Measurements from ENCODE around the gene SPRING1. TPM values are rescaled to one million over a fixed set of nuclear protein-coding genes. Genes with fewer than 3 reads are reported as not detected.

SPRING1 gene
- total and polyA plus RNA-seq, 2 of the 13 experiments (the other 11 are each of a cell fraction or from before 2014, with no cell fraction given), result 20.0 to 51.8 TPM

- Histone ChIP-seq H3K27me3 (ENCODE audit: control insufficient read depth in 1 of 2, insufficient read depth in 2 of 2, low read length in 2 of 2) (no peaks in the 10 kb centered on the region), H3K27ac (ENCODE audit: extremely low read length, insufficient read depth, low read length) (no peak overlapping the region), H4K20me1 (ENCODE audit: insufficient read depth, low read length) (no peaks in the 10 kb centered on the region), H3K9ac (ENCODE audit: insufficient read depth, low read depth, low read length) (no peak overlapping the region), H3K79me2 (ENCODE audit: insufficient read depth, low read length) (no peaks in the 10 kb centered on the region), H2AFZ (ENCODE audit: low read length) (no peak overlapping the region), H3K4me2 (ENCODE audit: low read depth, low read length) (no peak overlapping the region), H3K36me3 (replicated peaks in 1 of 2; ENCODE audit: control insufficient read depth in 1 of 2, insufficient read depth in 2 of 2, low read length in 2 of 2) (0 out of 5 replicates have a peak, but pooled peaks cover 0 to 1% of the 10 kb centered on the region in 2 experiments), H3K4me3 (replicated peaks in 1 of 3; ENCODE audit: insufficient read depth in 1 of 3, low read depth in 2 of 3, low read length in 3 of 3) (no peak overlapping the region), H3K4me1 (ENCODE audit: insufficient read depth, low read length) (no peaks in the 10 kb centered on the region), H3K9me3 (ENCODE audit: low read length) (no peaks in the 10 kb centered on the region)
- DNase-seq (ENCODE audit: low spot score), result no peak
- no TSS peak for BruUV-seq (replicated peaks)
- no peak for FAIRE-seq
- 87% methylated on average over 13 of the region's 22 CpGs for WGBS (ENCODE audit: low lambda C conversion rate)
- ATAC-seq, result no peak
- CTCF ChIA-PET (ENCODE audit: low intra/inter-chr PET ratio, low total read pairs), result no interaction called here
- POLR2A ChIA-PET, result no interaction called here
- intact Hi-C loops (cut with micrococcal nuclease; ENCODE audit: unreplicated experiment) (no loop called here), in situ Hi-C loops (cut with HindIII; ENCODE audit: extremely low pct_ligation_motif_present, low pct_unique_long_range_greater_than_20kb) (no loop called here)
- TF ChIP-seq ZBTB33 (CRISPR knock-in tag; IDR thresholded peaks at IDR 0.05) (peak; percentile 89), LBX2 (CRISPR knock-in tag; IDR thresholded peaks at IDR 0.05; ENCODE audit: borderline replicate concordance) (no peak), ZNF446 (CRISPR knock-in tag; IDR thresholded peaks at IDR 0.05) (no peak), CEBPB (IDR thresholded peaks at IDR 0.05; ENCODE audit: borderline replicate concordance, low read depth, low read length) (no peak), CTCF (CRISPR knock-in tag; IDR thresholded peaks at IDR 0.05) (peak; percentile 37), TOPORS (CRISPR knock-in tag; IDR thresholded peaks at IDR 0.05) (no peak), ZNF574 (CRISPR knock-in tag; IDR thresholded peaks at IDR 0.05) (peak; percentile 89), IRF1 (CRISPR knock-in tag; IDR thresholded peaks at IDR 0.05; ENCODE audit: low read depth) (no peak), PREB (CRISPR knock-in tag; IDR thresholded peaks at IDR 0.05) (no peak)
Measured at GRCh38 chr12:116759783-116760621, 22.1 kb upstream of the SPRING1 start.

Measured in HepG2 (cell line).